NAMALWA (cell line): ENCODE data around the gene RALGAPA1.
"Not testable (repeated sequence)": the region's sequence is repeated elsewhere in the genome, so short reads cannot be mapped to it uniquely, and the experiment has no call there.

Experiments used
- DNase-seq: peaks from one replicate; pipeline ENCODE4 v3.0.0-alpha.2; 2015; ENCODE audit warnings: low spot score

Gene RALGAPA1

DNA sequence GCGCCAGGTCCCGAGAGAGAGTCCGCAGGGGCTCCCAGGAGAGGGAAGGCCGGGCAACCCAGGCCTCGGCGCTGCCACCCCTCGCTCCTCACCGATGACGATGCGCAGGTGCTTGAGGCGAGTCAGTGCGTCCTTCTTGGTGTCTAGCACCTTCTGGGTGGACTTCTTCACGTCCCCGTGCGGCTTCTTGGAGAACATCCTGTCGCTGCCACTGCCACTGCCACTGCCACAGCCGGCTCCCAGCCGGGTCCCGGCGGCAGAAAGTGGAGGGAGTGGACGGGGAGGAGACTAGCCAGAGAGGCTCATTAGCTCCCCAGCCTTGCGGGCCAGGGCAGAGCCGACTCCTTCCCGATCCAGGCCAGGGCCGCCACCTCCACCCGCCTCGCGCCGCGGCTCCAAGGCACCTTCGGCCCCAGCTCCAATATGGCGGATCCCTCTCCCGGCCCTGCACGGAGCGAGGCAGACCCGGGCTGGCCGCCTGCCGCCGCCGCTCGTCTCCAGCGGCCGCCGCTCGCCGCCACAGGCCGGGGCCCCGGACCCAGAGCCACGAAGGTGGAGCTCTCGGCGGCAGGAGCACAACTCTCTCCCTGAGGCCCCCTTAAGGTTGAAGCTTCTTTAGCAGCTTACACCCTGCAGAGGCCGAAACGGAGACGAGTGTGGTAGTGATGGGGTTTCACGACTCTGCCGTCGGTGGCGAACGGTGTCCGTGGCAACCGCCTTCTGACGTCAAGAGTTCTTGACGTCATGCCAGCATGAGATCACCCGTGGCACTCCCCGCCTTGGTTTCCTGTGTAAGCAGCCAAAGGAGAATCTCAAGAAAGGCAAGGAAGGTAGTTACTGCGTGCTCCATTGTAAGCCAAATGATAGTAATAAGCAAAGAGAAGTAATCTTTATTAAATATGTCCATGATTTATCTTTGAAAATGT, at the start of gene RALGAPA1:
TSS of gene RALGAPA1 (minus strand) at position 658 of the 926 bp plus-strand sequence. CDS start at position 198, 460 bp downstream.
- DNase-seq: peak; percentile 95

DNA sequence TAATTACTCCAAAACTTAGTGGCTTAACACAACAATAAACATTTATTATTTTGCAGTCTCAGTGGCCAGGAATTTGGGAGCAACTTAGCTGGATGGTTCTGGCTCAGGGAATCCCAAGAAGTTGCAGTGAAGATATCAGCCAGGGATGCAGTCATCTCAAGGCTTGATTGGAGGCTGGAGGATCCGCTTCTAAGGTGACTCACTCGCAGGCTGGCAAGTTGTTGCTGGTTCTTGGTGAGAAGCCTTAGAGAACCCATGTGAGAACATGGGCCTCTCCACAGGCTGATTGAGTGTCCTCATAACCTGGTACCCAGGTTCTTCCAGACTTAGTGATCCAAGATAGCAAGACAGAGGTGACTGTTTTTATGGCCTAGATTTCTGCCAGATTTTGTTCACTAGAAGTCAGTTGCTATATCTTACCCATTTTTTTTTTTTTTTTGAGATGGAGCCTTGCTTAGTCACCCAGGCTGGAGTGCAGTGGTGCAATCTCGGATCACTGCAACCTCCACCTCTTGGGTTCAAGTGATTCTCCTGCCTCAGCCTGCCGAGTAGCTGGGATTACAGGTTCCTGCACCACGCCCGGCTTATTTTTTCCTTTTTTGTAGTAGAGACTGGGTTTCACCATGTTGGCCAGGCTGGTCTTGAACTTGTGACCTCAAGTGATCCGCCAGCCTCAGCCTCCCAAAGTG, 49.6 kb upstream of the RALGAPA1 start:
- DNase-seq: no peak

DNA sequence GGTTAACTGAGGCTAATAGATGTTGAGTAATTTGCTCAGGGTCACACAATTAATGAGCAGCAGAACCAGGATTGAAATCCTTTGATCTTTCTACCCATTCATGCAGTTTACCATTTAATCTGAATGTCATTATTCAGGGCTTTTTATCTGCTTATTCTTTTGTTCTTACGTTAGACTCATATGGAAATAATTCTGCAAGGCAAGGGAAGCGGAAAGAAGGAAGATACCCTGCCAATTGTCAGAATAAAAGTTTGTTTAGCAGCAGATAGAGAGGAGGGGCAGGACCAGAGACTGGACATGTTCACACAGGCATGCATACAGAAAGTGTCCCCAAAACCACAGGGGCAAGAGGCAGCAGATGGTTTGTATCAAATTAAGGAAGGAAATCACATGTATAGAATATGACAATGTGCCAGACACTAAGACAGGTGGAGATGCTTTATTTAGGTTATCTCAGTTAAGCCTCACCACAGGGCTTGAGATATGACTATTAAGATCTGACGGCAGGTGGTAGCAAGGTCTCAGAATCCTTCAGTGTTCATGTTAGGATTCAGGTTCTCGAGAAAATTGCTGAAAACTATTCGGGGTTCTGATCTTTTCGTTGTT, 46.9 kb upstream of the RALGAPA1 start:
- DNase-seq: peak; percentile 54

DNA sequence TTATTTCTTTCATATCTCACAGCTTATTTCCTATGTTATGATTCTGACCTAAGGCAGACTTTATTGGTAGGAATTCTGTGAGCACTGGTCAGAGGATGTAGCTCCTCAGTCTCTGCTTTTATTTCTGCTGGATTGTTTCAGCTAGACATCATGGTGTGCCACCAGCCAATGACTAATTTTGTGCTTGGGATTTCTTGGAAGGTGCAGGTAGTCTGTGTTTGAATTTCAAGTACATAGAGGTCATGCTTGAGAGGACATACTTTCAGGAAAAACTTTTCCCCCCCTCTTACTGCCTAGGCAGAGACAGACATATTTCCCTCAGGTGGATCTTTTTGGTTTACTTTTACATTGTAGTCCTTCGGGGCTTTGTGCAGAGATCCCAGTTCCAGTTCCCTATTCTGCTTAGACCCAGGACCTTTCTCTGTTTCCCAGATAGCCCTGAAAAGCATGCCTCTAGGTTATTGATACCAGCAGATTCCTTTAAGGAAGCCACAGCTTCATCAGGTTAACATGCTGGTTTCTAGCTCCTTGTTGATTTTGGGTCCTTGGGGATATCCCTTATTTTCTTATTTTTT, 45.7 kb upstream of the RALGAPA1 start:
- DNase-seq: no peak

DNA sequence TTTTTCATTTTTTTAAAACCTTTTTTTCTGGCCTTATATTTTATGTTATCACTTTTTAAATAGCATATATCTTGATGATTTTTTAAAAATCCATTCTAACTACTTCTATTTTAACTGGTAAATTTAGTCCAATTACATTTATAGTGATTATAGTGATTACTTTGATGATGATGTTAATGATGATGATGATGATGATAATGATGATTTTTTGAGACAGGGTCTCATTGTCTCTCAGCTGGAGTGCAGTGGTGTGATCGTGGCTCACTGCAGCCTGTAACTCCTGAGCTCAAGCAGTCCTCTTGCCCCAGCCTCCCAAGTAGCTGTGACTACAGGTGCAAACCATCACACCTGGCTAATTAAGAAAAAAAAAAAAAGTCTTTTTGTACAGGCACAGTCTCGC, 44.1 kb upstream of the RALGAPA1 start:
- DNase-seq: no peak

DNA sequence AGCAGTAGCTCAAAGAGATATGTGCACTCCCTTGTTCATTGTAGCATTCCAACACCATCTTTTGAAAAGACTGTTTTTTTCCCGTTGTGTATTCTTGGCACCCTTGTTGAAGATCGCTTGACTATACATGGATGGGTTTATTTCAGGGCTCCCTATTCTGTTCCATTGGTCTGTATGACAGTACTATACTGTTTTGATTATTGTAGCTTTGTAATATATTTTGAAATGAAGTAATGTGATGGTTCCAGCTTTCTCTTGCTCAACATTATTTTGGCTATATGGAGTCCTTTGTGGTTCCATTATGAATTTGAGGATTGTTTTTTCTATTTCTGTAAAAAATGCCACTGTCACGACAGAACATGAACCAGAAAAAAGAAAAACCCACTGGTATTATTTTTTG, 42.7 kb upstream of the RALGAPA1 start:
- no peak for DNase-seq

DNA sequence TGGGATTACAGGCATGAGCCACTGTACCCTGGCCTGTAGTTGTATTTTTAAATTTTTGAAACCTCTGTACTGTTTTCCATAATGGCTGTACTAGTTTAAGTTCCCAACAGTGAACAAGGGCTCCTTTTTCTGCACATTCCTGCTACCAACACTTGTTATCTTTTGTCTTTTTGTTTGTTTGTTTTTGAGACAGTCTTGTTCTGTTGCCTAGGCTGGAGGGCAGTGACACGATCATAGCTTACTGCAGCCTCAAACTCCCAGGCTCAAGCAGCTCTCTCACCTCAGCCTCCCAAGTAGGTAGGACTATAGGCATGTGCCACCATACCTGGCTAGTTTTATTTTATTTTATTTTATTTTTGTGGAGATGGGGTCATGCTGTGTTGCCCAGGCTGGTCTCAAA, 40.0 kb upstream of the RALGAPA1 start:
- no peak for DNase-seq

DNA sequence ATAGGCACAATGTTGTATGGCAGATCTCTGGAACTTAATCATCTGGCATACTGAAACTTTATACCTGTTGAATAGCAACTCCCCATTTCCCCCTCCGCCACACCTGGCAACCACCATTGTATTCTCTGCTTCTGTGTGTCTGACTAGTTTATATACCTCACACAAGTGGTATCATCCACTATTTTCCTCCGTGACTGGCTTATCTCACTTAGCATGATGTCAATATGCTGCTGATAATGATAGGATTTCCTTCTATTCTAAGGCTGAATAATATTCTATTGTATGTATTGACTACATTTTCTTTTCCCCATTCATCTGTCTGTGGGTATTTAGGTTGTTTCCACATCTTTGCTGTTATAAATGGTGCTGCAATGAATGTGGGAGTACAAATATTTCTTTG, 38.5 kb upstream of the RALGAPA1 start:
- DNase-seq: no peak

DNA sequence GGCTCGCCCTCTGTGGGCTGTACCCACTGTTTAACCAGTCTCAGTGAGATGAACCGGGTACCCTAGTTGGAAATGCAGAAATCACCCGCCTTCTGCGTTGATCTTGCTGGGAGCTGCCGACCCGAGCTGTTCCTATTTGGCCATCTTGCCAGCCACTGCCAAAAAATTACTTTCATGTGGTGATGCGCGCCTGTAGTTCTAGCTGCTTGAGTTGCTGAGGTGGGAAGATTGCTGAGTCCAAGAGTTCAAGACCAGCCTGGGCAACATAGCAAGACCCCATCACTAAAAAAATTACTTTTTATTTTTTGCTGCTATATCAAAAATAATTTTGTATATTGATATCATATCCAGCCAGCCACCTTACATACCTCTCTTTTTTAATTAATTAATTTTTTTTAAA, 35.4 kb upstream of the RALGAPA1 start:
- no peak for DNase-seq

DNA sequence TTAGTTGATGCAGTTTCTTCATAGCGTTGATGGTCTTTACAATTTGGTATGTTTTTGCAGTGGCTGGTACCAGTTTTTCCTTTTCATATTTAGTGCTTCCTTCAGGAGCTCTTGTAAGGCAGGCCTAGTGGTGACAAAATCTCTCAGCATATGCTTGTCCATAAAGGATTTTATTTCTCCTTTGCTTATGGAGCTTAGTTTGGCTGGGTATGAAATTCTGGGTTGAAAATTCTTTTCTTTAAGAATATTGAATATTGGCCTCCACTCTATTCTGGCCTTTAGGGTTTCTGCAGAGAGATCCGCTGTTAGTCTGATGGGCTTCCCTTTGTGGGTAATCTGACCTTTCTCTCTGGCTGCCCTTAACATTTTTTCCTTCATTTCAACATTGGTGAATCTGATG, 33.1 kb upstream of the RALGAPA1 start:
- not testable (repeated sequence) for DNase-seq

DNA sequence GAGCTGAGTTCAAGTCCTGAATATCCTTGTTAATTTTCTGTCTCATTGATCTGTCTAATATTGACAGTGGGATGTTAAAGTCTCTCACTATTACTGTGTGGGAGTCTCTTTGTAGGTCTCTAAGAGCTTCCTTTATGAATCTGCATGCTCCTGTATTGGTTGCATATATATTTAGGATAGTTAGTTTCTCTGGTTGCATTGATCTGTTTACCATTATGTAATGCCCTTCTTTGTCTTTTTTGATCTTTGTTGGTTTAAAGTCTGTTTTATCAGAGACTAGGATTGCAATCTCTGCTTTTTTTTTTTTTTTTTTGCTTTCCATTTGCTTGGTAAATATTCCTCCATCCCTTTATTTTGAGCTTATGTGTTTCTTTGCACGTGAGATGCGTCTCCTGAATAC, 32.6 kb upstream of the RALGAPA1 start:
- not testable (repeated sequence) for DNase-seq

DNA sequence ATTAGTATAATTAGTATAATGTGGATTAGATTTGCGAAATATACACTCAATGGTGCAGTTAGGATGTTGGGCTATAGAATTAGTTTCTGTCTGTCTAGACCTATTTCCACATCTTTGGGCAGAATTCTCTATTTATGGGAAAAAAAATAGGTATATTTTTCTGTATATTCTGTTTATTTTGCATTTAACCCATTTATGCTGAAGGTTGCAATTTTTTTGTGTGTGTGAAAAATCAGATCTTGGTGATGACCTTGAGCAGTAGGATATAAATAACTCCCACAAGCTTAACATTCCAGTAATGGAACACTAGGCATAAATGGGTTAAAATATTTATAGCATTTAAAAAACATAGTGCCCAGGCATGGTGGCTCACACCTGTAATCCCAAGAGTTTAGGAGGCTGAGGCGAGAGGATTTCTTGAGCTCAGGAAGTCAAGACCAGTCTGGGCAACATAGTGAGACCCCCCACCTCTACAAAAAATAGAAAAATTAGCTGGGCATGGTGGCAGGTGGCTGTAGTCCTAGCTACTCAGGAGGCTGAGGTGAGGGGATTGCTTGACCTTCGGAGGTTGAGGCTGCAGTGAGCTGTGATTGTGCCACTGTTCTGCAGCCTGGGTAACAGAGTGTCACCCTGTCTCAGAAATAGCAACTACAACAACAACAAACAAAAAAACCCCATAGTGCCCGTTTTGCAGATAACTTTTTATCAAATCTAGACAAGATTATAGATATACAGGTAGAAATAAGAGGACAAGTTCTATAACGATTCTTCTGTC, 26.3 kb upstream of the RALGAPA1 start:
- no peak for DNase-seq

DNA sequence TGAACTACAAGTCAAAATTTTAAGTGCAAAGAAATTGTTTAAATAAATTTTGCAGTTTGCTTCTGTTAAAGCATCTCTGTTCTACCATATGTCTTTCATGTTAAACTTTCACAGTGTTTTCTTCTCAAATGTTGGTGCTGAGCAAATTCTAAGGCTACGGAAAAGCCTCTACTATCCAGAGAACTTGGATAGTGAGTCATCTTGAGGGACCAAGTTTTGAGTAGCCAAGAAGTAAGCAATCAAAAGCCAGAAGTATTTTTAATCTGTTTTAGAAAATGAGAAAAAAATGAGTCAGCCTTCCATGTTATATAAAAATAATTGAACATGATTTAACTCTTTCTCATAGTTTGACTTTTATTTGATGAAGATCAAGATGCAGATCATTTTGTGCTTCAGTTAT, 20.4 kb upstream of the RALGAPA1 start:
- no peak for DNase-seq

DNA sequence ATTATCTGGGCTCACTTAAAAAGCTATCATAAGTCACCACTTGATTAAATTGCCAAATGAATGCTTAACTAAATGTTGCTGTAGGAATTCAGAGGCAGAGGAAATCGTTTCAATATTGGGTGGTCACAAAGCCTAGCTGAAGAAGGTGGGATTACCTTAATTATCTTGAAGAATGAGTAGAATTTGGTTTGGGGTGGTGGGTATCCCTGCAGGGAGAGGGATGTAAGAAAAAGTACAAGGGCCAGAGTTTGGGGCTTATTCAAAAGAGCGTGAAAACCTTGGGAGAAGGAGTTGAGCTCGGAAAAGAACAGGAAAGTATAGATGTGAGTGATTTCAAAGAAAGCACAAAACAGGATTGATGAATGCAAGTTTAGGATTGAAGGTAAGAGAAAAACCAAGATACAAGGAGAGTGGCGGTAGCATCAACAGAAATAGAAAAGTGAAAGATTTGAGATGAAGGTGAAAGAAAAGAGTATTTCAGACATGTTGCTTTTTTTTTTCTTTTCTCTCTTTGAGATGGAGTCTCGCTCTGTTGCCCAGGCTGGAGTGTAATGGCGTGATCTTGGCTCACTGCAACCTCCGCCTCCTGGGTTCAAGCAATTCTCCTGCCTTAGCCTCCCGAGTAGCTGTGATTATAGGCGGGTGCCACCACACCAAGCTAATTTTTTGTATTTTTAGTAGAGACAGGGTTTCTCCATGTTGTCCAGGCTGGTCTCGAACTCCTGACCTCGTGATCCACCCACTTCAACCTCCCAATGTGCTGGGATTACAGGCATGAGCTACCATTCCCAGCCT, 18.8 kb upstream of the RALGAPA1 start:
- DNase-seq: no peak

DNA sequence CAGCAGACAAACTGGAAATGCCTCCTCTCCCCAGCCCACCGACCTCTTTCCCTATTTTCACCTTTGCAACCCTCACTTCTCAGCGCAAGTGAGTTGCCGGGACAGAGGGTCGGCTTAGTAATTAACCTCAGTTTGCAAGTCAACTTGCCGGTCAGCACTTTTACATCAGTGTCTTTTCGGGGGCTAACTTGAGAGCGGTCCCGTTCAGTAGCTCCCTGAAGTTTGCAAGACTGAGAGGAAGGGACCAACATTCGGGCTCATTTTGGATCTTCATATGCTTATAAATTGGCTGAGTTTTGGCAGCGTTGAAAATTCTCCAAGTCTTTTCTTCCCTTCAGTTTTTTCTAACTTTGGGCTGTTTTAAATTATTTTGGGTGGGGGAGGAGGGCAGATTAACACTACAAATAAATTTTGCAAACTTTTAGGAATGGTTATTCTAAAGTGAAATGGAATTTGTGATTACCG, 17.9 kb upstream of the RALGAPA1 start:
- DNase-seq: no peak

DNA sequence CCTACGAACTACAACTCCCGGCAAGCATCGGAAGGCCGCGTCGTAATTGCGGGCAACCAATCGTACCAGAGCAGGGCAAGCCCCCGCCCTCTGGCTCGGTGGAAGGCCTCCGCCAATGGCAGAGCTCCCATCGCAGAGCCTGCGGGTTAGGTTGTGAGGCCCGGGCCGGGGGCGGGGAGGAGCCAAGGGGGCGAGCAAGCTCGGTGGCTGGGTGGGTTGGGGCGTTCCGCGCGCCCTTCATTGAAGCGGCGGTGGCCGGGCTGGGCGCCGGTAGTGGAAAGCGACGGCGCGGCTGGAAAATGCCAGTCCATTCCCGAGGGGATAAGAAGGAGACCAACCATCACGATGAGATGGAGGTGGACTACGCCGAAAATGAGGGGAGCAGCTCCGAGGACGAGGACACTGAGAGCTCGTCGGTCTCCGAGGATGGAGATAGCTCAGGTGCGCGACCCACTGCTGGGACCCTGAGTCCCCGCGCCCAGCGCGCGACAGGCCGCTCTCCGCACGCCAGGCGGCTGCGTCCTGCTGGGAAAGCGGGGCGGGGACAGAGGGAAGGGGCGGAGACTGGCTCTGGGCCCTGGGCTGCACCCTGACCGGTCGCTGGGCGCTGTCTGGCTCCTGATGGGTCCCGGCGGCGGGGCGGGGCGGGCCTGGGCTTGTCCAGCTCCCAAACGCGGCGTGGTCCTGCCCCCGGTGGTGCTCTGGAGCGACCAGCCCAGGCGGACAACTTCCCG, 17.3 kb upstream of the RALGAPA1 start, which contains the start of gene BRMS1L:
TSS of gene BRMS1L (plus strand) at position 121 of the 734 bp plus-strand sequence. CDS start at position 300, 179 bp downstream.
- DNase-seq: peak; percentile 95

DNA sequence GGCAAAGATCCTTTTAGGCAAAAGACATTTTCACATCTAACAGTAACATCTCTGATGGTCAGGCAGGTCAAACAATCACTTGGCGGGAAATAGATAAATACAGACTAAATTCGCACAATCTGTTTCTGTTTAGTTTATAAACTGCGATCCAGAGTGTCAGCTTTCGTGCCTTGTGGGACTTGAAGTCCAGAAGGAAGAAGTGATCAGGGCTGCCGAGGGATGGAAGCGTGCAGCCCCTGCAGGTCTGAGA, 16.8 kb upstream of the RALGAPA1 start:
- no peak for DNase-seq

DNA sequence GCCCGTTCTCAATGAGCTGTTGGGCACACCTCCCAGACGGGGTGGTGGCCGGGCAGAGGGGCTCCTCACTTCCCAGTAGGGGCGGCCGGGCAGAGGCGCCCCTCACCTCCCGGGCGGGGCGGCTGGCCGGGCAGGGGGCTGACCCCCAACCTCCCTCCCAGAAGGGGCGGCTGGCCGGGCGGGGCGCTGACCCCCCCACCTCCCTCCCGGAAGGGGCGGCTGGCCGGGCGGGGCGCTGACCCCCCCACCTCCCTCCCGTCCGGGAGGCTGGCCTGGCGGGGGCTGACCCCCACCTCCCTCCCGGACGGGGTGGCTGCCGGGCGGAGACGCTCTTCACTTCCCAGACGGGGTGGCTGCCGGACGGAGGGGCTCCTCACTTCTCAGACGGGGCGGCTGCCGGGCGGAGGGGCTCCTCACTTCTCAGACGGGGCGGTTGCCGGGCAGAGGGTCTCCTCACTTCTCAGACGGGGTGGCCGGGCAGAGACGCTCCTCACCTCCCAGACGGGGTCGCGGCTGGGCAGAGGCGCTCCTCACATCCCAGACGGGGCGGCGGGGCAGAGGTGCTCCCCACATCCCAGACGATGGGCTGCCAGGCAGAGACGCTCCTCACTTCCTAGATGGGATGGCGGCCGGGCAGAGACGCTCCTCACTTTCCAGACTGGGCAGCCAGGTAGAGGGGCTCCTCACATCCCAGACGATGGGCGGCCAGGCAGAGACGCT, 15.5 kb upstream of the RALGAPA1 start:
- DNase-seq: not testable (repeated sequence)

DNA sequence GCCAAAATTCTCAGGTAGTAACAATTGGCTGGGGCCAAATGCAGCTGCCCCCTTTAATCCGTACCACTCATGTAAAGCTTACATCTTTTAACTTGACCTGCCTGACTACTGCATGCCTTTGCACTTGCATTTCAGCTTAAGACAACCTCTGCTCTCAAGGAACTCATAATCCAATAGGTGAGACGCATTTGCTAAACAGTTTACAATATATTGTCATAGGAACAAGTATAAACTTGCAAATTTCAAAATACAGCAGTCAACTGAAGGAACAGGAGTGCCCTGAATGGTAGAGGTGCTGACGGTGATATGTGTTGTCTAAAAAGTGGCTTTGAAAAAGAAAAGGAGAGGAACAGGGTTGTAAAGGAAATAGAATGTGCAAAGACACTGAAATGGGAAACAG, 13.4 kb upstream of the RALGAPA1 start:
- DNase-seq: no peak
